Astrocyte of the spinal cord (primary cell): ENCODE measurements around the gene EDN3.
"Not testable (repeated sequence)": the region's sequence is repeated elsewhere in the genome, so short reads cannot be mapped to it uniquely, and the experiment has no call there.

Experiments used
- DNase-seq: peaks from one replicate; pipeline ENCODE4 v3.0.0; 2011; ENCODE audit warnings: low read depth, low spot score
- H3K4me3 ChIP-seq: 2 replicates; pipeline ENCODE4 v1.5.1; 2011; ENCODE audit warnings: low read depth, mild to moderate bottlenecking, low read length, moderate library complexity
- in situ Hi-C: cut with HindIII; loops from 2 replicates; pipeline ENCODE4 v1.10.0; 2017; ENCODE audit warnings: low sequenced_read_pairs
- TF ChIP-seq, protein P1 (sequence below): IDR thresholded peaks from 2 replicates; pipeline ENCODE4 v1.5.1; 2012; ENCODE audit warnings: low read depth, mild to moderate bottlenecking, low read length, inconsistent platforms

Gene EDN3

GRCh38 chr20:59331721-59332329 lies 31.4 kb downstream of the EDN3 start:
- TF ChIP-seq, protein P1, sequence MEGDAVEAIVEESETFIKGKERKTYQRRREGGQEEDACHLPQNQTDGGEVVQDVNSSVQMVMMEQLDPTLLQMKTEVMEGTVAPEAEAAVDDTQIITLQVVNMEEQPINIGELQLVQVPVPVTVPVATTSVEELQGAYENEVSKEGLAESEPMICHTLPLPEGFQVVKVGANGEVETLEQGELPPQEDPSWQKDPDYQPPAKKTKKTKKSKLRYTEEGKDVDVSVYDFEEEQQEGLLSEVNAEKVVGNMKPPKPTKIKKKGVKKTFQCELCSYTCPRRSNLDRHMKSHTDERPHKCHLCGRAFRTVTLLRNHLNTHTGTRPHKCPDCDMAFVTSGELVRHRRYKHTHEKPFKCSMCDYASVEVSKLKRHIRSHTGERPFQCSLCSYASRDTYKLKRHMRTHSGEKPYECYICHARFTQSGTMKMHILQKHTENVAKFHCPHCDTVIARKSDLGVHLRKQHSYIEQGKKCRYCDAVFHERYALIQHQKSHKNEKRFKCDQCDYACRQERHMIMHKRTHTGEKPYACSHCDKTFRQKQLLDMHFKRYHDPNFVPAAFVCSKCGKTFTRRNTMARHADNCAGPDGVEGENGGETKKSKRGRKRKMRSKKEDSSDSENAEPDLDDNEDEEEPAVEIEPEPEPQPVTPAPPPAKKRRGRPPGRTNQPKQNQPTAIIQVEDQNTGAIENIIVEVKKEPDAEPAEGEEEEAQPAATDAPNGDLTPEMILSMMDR = no peak
- DNase-seq = no peak
- H3K4me3 ChIP-seq = no peak overlapping the region
- in situ Hi-C loops = no loop called here

GRCh38 chr20:59333260-59333845 lies 32.9 kb downstream of the EDN3 start:
- no peak for DNase-seq

DNA sequence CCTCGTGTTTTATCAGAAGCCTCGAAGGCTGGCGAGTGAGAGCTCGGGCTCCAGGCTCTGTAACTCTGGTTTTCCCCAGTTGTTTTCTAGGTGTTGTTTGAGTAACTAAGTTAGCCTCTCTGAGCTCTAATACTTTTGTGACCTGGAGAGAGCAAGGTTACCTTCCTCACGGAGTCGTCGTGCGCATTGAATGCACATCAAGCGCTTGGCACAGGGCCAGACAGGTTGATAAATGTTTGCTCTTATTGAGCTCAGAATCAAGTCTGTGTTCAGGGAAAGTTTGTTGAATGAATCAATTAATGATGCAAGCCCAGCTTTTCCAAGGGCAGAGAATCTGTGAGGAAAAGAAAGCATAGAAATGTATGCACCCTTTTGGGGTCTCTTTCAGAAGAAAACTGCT lies 33.5 kb downstream of the EDN3 start:
- in situ Hi-C loops = no loop called here
- TF ChIP-seq, protein P1 = no peak
- DNase-seq = no peak
- H3K4me3 ChIP-seq = no peak overlapping the region

More at GRCh38 chr20:59333260-59333845, 32.9 kb downstream of the EDN3 start:
- TF ChIP-seq, protein P1 = no peak
- no peak overlapping the region for H3K4me3 ChIP-seq
- in situ Hi-C loops = no loop called here

DNA sequence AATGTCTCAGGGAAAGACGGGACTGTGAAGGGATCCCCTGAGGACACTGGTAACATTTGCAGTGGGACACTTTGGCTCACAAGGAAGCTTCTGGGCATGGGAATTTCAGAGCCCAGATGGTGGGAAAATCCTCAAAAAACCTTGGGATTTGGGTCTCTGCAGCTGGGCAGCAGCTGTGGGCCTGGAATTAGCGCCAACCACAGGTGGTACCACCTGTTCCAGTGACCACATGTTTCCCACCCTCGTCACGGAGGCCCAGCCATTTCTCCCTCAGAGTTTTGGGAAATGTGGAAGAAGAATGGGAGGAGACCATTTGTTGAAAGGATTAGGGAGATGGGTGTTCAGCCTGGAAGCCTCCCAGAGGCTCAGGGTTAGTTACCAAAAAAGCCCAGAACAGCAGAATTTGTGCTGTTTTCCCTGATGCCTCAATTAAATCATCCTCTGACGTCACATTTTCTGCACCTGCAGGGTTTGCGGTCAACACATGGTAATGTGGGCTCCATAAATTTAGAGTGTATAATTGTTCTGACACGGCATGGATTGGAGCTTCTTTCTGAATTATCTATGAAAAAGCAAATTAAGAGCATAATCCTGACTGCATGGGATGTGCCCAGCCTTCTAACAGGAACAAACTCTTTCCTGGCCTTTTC lies 34.4 kb downstream of the EDN3 start:
- no peak for DNase-seq
- H3K4me3 ChIP-seq = no peak overlapping the region
- TF ChIP-seq, protein P1 = no peak
- in situ Hi-C loops = no loop called here

- no peak for DNase-seq
- in situ Hi-C loops = no loop called here
- no peak overlapping the region for H3K4me3 ChIP-seq
- TF ChIP-seq, protein P1 = no peak
These were observed 35.0 kb downstream of the EDN3 start for GRCh38 chr20:59335377-59335776.

DNA sequence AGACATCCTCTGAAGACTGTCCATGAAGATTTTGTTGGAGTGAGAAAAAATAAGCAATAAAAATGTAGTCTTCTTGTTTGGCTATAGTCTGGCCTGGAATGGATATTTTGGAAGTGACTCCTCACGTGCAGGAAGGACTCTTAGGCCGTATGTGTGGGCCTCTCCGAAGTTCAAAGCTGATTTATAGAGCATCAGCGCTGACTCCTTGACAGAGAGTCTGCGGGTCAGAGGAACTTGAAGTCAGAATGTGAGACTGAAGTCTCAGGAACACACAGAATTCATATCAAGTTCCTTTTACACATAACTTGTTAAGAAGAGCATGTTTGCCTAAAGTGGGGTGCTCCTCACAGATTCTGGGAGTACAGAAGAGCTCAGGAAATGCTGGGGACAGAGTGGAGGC lies 36.1 kb downstream of the EDN3 start:
- in situ Hi-C loops = no loop called here
- DNase-seq = no peak
- H3K4me3 ChIP-seq = no peak overlapping the region
- TF ChIP-seq, protein P1 = no peak

DNA sequence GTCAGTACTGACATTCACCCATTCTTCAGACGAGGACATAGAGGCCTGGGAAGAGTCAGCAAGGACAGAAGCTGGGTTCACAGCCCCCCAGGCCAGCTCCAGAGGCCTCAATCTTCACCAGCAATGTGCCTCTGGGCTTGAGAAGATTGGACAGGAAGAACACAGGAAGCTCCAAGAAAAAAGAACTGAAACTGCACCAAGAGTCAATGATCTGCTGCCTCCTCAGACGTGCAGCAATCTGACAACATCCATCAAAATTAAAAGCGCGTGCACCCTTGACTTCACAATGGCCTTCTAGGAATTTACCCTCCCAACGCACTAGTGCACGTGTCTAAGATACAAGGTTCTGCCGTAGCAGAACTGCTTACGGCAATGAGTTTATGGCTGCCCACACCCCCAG lies 38.0 kb downstream of the EDN3 start:
- in situ Hi-C loops, DNase-seq: not testable (repeated sequence)

More for the DNA sequence above, 38.0 kb downstream of the EDN3 start:
- H3K4me3 ChIP-seq = not testable (repeated sequence)
